Cortex of kidney (tissue), 1 donor: ENCODE measurements around the gene CCDC85B.

Experiments used
- DNase-seq: peaks from one replicate; lab custom pipeline; 2025; lab: John Stamatoyannopoulos, UW

CCDC85B gene

DNA sequence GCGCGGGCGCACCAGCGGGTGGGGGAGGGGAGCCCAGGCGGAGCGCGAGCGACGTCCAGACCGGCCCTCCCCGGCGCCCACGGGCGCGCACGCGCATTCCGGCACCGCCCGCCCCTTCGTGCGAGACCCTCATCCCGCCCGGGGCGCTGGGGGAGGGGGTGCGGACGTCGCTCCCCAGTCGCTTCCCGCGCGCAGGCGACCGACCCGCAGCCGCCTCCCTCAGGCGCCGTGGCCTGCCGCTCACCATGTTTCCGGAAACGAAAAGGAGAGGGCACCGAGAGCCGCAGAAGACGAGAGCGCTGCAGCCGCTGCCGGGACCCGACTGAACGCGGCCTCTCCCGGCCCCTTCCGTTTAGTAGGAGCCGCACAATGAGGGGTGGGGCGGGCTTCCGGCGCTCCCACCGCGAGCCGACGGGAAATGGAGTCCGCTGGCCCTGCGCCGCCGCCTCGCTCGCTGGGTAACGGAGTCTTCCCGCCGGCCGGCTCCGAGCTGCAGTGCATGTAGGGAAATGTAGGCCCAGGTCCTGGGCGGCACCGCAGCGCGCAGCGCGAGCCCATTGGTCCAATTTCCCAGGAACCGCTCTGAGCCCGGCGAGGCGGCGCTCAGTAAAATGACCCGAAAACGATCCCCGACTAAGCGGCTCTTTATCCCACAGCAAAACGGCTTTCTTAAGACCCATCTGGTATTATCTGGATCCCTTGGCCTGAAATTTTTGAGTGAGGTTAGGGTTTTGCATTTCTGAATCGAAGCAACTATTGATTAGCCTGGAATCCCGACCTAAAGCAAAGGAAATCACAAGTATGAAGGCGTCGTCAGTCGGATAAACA is 32.4 kb upstream of the CCDC85B start, which contains the start of gene CFL1:
CFL1 (minus strand) TSS at position 328 of the 828 bp plus-strand sequence; CDS start at position 247, 81 bp downstream.
- peak; percentile 58 for DNase-seq

DNA sequence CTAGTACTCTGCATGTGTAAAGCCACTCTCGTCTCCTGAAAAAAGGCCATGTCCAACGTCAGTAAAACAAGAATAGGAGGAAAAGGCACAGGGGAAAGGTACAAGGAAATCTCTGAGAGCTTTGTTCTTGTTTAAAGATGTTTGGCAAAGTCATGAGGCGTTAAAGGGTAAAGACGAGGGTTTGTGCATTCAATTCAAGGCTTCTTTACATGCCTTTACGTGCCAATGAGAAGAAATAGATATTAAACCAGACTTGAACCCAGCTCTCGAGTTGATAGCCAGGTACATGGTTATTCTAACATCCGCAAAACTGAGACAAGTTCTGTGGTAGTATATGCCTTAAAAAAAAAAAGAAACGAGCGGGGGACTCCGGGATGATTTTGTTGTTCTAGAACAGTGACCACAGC is 31.8 kb upstream of the CCDC85B start:
- no peak for DNase-seq

DNA sequence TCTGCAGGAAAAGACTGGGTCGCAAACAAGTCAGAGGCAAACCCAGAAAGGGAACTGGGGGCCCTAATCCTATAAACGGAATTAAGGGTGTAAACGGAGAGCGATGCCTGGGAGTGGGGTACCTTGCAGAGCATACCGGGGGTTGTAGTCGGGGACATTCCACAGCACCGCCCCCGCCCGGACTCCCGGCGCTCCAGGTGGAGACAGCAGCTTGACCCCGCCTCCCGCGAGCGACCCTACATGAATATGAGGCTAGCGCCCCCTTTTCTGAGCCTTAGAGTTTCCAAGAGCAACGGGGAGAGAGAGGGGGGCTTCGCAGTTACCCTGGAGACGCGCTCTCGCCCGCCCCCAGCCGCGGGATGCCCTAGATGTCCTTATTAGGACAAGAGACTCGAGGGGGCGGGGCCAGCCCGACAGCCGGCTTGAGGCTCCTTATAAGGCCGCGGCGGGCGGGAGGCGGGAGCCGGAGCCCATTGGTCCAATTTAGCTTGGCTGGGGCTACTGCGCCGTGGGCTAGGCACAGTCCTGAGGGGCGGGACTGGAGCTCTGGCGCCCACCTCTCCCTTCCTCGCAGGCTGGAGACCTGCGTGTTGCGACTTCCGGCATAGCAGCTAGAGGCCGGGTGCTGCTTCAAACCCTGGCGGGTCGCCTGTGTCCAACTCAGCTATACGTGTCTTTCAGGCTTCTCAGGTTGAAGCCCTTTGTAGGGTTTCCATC is 31.2 kb upstream of the CCDC85B start:
- DNase-seq: peak; percentile 70

DNA sequence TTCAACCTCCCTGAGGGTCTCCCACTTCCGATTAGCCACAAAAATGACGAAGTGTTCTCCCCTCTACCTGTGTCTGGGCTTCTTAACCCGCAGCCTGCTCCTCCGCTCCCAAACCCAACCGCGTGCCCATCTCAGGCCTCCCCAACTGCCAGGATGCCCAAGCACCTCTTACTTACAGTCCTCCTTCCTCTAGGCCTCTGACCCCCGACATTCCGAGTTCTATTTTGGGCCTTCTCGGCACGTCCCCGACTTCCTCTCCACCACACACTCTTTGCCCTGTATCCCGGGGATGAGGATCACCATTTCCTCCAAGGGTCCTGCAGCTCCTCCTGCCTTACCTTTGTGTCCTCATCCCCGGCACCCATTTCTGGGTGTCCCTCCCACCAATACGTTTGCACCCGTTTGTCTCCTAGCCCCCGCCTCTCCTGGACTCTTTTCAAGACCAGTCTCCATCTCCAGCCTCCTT is 30.6 kb upstream of the CCDC85B start:
- DNase-seq: no peak

DNA sequence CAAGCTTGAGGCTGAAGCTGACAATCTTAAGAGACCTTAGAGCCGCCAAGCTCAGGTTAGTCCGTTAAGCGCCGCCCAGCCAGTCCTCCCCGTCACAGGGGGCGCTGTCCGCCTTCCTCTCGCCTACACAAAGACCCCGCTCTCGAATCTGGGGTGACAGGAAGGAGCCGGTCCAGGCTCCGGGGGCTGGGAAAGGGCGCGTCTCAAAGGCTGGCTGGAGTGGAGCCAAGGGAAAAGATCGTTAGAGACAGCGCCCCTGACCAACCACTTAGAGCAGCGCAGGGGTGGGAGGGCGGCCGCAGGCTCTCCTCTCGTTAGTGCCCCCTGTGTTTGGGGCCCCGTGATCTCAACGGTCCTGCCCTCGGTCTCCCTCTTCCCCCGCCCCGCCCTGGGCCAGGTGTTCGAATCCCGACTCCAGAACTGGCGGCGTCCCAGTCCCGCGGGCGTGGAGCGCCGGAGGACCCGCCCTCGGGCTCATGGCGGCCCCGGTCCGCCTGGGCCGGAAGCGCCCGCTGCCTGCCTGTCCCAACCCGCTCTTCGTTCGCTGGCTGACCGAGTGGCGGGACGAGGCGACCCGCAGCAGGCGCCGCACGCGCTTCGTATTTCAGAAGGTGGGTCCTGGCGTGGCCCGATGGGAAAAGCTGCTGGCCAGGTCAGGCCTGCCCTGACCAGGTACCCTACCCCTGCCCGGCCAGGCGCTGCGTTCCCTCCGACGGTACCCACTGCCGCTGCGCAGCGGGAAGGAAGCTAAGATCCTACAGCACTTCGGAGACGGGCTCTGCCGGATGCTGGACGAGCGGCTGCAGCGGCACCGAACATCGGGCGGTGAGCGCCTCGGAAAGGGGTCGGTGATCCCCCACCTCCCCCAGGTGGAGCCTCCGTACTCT is 30.0 kb upstream of the CCDC85B start, which contains the start of gene MUS81:
MUS81 (plus strand) TSS at position 156 of the 887 bp plus-strand sequence; CDS start at position 477, 321 bp downstream.
- DNase-seq: peak; percentile 64

- DNase-seq: no peak
Observed at GRCh38 chr11:65861165-65861505, 29.3 kb upstream of the CCDC85B start.

DNA sequence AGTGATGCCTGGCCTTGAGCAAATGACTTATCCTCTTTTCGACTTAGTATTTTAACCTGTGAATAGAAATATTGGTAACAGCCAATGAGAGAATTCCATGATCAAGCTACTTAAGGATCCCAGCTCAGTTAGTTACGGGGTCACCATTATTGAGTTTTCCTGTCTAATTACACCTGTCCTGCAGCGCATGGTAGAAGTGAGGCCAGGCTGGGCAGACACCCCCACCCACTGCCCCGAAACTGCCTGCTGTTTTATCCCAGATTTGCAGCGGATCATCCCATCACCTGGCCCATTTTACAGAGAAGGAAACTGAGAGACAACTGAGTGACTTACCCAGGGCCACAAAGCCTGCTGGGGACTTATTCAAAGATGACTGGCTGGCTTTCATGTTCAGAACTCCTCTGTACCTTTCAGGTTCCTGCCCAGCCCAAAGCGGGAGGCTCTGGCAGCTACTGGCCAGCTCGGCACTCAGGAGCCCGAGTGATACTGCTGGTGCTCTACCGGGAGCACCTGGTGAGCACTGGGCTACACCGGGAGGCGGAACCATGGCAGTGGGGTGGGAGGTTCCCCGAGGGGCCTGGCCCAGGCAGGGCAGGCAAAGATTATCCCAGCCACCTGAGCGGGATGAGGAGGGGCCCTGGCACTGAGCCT is 28.8 kb upstream of the CCDC85B start:
- no peak for DNase-seq

DNA sequence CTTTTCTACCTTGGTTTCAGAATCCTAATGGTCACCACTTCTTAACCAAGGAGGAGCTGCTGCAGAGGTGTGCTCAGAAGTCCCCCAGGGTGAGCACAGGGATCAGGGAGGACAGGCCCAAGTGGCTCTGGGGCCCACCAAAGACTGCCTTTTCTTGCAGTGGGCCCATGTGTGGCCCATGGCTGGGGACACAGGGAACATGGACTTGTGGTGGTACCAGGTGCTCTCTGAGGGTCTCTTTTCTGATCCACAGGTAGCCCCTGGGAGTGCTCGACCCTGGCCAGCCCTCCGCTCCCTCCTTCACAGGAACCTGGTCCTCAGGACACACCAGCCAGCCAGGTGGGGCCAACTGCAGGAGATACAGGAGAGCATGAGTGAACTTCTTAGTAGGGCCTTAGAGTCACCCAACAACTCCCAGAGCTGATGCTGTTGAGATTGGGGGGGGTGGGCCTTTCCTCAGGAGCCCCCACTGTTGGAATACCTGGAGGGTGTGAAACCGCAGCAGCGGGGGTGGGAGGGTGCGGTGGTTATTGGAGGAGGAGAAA is 28.2 kb upstream of the CCDC85B start:
- DNase-seq: no peak

- no peak for DNase-seq
Observed at GRCh38 chr11:65862941-65863888, 27.3 kb upstream of the CCDC85B start.

DNA sequence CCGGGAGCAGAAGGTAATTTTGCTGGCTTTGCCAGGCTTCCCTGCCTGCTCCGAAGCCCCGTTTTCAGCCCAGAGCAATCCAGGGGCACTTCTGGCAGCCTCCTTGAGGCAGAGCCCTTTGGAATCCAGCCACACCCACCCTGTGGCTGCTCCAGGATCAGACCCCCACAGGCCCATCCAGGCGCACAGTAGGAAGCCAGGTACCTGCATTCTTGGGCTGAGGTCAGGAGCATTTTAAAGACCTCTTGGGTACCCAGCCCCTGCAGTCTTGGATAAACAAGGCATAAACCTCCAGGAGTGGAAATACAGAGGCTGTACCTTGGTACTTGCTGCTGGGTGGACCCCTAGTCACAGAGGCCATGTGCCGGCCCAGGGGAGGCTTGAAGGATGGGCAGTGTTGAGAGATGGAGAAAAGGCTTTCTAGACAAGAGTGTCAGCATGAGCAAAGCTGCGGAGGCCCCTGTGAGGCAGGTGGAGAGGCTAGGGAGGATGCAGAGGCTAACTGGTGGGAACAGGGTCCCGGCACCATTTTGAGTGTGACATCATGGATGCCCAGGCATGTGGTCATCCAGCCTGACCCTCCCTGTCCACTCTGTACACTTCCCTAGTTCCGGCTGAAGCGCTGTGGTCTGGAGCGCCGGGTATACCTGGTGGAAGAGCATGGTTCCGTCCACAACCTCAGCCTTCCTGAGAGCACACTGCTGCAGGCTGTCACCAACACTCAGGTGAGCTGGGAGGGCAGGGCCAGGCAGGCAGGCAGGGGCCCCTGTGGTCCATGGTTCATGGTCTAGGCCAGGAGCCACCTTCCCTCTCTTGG is 26.4 kb upstream of the CCDC85B start:
- no peak for DNase-seq

- no peak for DNase-seq
Observed at GRCh38 chr11:65864706-65865471, 25.6 kb upstream of the CCDC85B start.

GRCh38 chr11:65865550-65866172 is 24.8 kb upstream of the CCDC85B start:
- no peak for DNase-seq

GRCh38 chr11:65866509-65867283 is 23.8 kb upstream of the CCDC85B start:
- DNase-seq: no peak

DNA sequence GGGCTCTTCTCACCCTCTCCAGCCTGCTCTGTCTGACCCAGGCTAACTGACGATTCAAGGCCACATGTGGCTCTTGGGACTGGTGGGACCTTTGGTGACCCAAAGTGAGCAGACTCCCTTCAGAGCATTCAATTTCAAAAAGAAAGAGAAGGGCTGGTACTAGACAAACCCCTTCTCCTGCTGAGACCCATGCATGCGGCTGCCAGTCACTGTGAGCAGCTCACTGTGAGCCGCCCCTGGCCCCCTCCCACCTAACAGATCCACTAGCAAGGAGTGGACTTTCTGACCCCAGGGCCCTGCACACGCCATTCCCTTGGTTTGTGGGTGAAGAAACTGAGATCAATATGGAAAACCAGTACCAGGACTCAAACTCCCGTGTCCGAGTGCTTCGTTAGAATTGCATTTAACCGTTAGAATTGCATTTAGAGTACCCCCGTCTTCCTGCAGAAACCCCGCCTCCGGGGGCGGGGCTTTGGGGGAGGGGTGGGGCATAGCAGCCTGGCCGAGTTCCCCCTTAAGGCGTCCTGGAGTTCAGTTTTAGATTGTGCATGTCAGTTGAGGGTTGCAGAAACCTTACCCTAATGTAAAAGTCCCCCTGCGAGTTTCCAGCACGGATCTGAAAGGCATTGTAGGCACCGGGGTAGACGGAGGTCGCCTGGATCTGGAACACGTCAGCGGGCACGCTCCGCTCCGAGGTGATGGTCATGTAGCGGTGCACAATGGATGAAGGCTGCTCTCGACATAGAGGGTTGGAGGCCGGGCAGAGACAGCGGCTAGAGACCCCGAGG is 23.0 kb upstream of the CCDC85B start:
- no peak for DNase-seq

DNA sequence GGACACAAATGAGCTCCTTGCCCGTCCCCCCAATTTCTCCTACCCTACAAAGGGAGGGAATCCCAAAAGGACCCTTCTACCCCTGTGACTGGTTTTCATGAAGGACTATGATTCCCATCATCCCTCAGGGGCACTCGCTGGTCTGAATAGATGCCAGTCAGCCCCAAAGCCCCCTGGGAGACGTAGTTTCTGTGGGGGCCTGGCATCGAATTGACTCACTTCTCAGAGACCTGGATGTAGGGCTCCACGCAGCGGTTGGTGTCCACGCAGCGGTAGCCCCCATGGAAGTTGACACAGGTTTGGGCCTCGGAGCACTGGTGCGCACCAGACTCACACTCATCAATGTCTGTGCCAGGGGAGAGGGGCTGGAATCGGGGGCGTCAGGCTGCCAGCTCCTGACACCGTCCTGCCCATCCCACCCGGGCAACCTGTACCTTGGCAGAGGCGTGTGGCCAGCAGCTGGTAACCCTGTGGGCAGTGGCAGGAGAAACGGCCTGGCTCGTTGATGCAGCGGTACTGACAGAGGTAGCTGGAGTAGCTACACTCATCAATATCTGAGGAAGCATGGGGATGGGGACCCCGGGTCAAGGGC is 22.3 kb upstream of the CCDC85B start:
- no peak for DNase-seq

DNA sequence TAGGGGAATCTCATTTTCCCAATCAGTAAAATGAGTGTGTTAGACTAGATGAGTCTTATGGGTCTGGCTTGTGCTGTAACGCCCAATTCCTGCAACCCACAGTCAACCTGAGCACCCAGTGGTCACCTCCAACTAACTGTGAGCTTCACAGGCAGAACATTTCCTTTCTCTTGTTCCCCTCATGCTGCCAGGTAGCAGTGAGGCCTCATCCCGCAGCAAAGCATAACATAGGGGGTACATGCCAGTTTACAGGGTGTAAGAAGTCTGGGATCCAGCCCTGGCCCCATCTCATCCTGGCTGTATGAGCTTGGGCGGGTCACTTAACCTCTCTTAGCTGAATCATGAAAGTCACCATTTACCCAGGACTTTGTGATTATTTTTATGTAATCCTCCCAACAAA is 21.6 kb upstream of the CCDC85B start:
- no peak for DNase-seq
